Measurements from ENCODE around the gene NFXL1.

- TF ChIP-seq MAZ (IDR thresholded peaks at IDR 0.05; ENCODE audit: borderline replicate concordance, low read depth, low read length) (no peak), RAD21 (conservative IDR thresholded peaks at IDR 0.05 in 1 of 2, IDR thresholded peaks at IDR 0.05 in 1 of 2) (no peak), TP53 (CRISPR knock-in tag; IDR thresholded peaks at IDR 0.05) (no peak)
These were observed 31.7 kb upstream of the NFXL1 start for GRCh38 chr4:47945930-47946726.
